SK-N-SH treated with all-trans-retinoic acid at 6 μM for 48 hours (cell line): ENCODE data around the gene AKT1S1.

Experiments
- ARNTL ChIP-seq: fragments of 450-650 bp; formaldehyde crosslinking; IDR thresholded peaks from 2 replicates; pipeline ENCODE4 v1.5.0; 2020; ENCODE audit warnings: low read depth, mild to moderate bottlenecking, moderate library complexity, borderline replicate concordance
- OSR1 ChIP-seq: fragments of 250-450 bp; sonication (Bioruptor Pico); IDR thresholded peaks from 2 replicates; pipeline ENCODE4 v1.8.0; 2022; ENCODE audit warnings: moderate library complexity, mild to moderate bottlenecking, inconsistent platforms
- ZFP30 ChIP-seq: fragments of 450-650 bp; formaldehyde crosslinking; IDR thresholded peaks from 2 replicates; pipeline ENCODE4 v1.5.0; 2022; ENCODE audit warnings: mild to moderate bottlenecking, moderate library complexity
- ZNF8 ChIP-seq: fragments of 450-650 bp; formaldehyde crosslinking; IDR thresholded peaks from 2 replicates; pipeline ENCODE4 v1.5.0; 2020; ENCODE audit warnings: mild to moderate bottlenecking, moderate library complexity
- TF ChIP-seq, protein P1 (sequence below): fragments of 250-450 bp; sonication (Bioruptor Pico); IDR thresholded peaks from 2 replicates; pipeline ENCODE4 v1.5.0; 2020; ENCODE audit warnings: mild to moderate bottlenecking, moderate library complexity

DNA sequence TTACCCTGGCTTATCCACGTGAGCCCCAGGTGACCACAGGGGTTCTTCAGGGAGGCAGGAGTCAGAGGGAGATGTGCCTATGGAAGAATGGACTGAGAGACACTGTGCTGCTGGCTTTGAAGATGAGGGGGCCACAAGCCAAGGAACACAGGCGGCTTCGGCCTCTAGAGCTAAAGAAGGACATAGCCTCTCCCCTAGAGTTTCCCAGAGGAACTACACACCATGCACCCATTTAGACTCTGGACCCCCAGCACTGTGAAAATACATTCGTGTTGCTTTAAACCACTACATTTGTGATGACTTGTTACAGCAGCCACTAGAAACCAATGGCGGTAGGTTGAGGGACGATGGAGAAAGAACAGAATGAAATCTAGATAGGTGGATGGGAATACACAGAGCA, 38.1 kb upstream of the AKT1S1 start:
- TF ChIP-seq ZNF8 (no peak), ZFP30 (CRISPR knock-in tag) (no peak), ARNTL (no peak), OSR1 (no peak)
- TF ChIP-seq, protein P1, sequence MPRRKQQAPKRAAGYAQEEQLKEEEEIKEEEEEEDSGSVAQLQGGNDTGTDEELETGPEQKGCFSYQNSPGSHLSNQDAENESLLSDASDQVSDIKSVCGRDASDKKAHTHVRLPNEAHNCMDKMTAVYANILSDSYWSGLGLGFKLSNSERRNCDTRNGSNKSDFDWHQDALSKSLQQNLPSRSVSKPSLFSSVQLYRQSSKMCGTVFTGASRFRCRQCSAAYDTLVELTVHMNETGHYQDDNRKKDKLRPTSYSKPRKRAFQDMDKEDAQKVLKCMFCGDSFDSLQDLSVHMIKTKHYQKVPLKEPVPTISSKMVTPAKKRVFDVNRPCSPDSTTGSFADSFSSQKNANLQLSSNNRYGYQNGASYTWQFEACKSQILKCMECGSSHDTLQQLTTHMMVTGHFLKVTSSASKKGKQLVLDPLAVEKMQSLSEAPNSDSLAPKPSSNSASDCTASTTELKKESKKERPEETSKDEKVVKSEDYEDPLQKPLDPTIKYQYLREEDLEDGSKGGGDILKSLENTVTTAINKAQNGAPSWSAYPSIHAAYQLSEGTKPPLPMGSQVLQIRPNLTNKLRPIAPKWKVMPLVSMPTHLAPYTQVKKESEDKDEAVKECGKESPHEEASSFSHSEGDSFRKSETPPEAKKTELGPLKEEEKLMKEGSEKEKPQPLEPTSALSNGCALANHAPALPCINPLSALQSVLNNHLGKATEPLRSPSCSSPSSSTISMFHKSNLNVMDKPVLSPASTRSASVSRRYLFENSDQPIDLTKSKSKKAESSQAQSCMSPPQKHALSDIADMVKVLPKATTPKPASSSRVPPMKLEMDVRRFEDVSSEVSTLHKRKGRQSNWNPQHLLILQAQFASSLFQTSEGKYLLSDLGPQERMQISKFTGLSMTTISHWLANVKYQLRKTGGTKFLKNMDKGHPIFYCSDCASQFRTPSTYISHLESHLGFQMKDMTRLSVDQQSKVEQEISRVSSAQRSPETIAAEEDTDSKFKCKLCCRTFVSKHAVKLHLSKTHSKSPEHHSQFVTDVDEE: no peak
